ENCODE measurements around the gene CFAP99.

CFAP99 gene

DNA sequence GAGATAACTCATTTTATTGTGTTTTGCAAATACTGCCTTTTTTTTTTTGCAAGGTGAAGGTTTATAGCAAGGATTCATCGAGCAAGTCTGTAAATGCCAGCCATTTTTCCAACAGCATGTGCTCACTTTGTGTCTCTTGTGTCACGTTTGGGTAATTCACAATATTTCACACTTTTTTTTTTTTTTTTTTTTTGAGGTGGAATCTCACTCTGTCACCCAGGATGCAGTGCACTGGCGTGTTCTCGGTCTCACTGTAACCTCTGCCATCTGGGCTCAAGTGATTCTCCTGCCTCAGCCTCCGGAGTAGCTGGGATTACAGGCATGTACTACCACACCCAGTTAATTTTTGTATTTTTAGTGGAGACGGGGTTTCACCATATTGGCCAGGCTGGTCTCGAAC, 52.0 kb downstream of the CFAP99 start:
- POLR2A ChIA-PET = no interaction called here
- DNase-seq (ENCODE audit: extremely low spot score) = no peak
- CTCF ChIA-PET = no interaction called here
- TF ChIP-seq ARNT (IDR thresholded peaks at IDR 0.05) = no peak
- TF ChIP-seq ZNF384 (IDR thresholded peaks at IDR 0.05) = no peak
- no peak for TF ChIP-seq L3MBTL2 (conservative IDR thresholded peaks at IDR 0.05)
- no peak for TF ChIP-seq FOXK2 (IDR thresholded peaks at IDR 0.05)
- no peak for TF ChIP-seq CTBP1 (IDR thresholded peaks at IDR 0.05; ENCODE audit: borderline replicate concordance)
- TF ChIP-seq NFRKB (IDR thresholded peaks at IDR 0.05) = no peak
- TF ChIP-seq SUZ12 (IDR thresholded peaks at IDR 0.05) = no peak
- no peak for TF ChIP-seq BHLHE40 (IDR thresholded peaks at IDR 0.05; ENCODE audit: borderline replicate concordance)
- TF ChIP-seq, protein P1, sequence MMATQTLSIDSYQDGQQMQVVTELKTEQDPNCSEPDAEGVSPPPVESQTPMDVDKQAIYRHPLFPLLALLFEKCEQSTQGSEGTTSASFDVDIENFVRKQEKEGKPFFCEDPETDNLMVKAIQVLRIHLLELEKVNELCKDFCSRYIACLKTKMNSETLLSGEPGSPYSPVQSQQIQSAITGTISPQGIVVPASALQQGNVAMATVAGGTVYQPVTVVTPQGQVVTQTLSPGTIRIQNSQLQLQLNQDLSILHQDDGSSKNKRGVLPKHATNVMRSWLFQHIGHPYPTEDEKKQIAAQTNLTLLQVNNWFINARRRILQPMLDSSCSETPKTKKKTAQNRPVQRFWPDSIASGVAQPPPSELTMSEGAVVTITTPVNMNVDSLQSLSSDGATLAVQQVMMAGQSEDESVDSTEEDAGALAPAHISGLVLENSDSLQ (IDR thresholded peaks at IDR 0.05) = no peak
- TF ChIP-seq FOXA1 (IDR thresholded peaks at IDR 0.05) = no peak
- no peak for TF ChIP-seq LEF1 (IDR thresholded peaks at IDR 0.05; ENCODE audit: borderline replicate concordance)
- TF ChIP-seq ELF4 (IDR thresholded peaks at IDR 0.05) = no peak
- no peak for TF ChIP-seq SP1 (IDR thresholded peaks at IDR 0.05)
- no peak for TF ChIP-seq HDGF (IDR thresholded peaks at IDR 0.05; ENCODE audit: borderline replicate concordance)
- TF ChIP-seq FOXM1 (IDR thresholded peaks at IDR 0.05; ENCODE audit: borderline replicate concordance) = no peak
- TF ChIP-seq TARDBP (IDR thresholded peaks at IDR 0.05) = no peak

GRCh38 chr4:2472187-2472586, 53.4 kb downstream of the CFAP99 start:
- CTCF ChIA-PET = interaction anchor here (0.6 kb wide), 1 partner anchor 16 kb away, joined by 5 read pairs; no protein-coding TSS in a partner anchor
- no peak for DNase-seq (ENCODE audit: extremely low spot score)
- POLR2A ChIA-PET = no interaction called here
- TF ChIP-seq FOXK2 (IDR thresholded peaks at IDR 0.05) (no peak), ELF4 (IDR thresholded peaks at IDR 0.05) (no peak), LEF1 (IDR thresholded peaks at IDR 0.05; ENCODE audit: borderline replicate concordance) (no peak), FOXM1 (IDR thresholded peaks at IDR 0.05; ENCODE audit: borderline replicate concordance) (no peak), BHLHE40 (IDR thresholded peaks at IDR 0.05; ENCODE audit: borderline replicate concordance) (no peak), TARDBP (IDR thresholded peaks at IDR 0.05) (no peak), L3MBTL2 (conservative IDR thresholded peaks at IDR 0.05) (no peak), HDGF (IDR thresholded peaks at IDR 0.05; ENCODE audit: borderline replicate concordance) (no peak), FOXA1 (IDR thresholded peaks at IDR 0.05) (no peak), SUZ12 (IDR thresholded peaks at IDR 0.05) (no peak), CTBP1 (IDR thresholded peaks at IDR 0.05; ENCODE audit: borderline replicate concordance) (no peak), ZNF384 (IDR thresholded peaks at IDR 0.05) (no peak), SP1 (IDR thresholded peaks at IDR 0.05) (no peak), NFRKB (IDR thresholded peaks at IDR 0.05) (no peak)
- TF ChIP-seq, protein P1 (IDR thresholded peaks at IDR 0.05) = no peak

- POLR2A ChIA-PET = interaction anchor here (2.1 kb wide), 1 partner anchor 10 kb away, joined by 12 read pairs; the partner anchor contains the start of gene RNF4
- TF ChIP-seq FOXA1 (IDR thresholded peaks at IDR 0.05) (no peak), FOXK2 (IDR thresholded peaks at IDR 0.05) (no peak), ZNF384 (IDR thresholded peaks at IDR 0.05) (no peak)
- DNase-seq (ENCODE audit: extremely low spot score) = no peak
- CTCF ChIA-PET = interaction anchor here (0.6 kb wide), 1 partner anchor 926 kb away, joined by 3 read pairs; no protein-coding TSS in a partner anchor
Observed at GRCh38 chr4:2478229-2478628, 59.5 kb downstream of the CFAP99 start.

GRCh38 chr4:2480649-2481048, 61.9 kb downstream of the CFAP99 start:
- no peak for DNase-seq (ENCODE audit: extremely low spot score)
- TF ChIP-seq CTBP1 (IDR thresholded peaks at IDR 0.05; ENCODE audit: borderline replicate concordance) = no peak
- TF ChIP-seq NFRKB (IDR thresholded peaks at IDR 0.05) = no peak
- TF ChIP-seq ELF4 (IDR thresholded peaks at IDR 0.05) = no peak
- no peak for TF ChIP-seq BHLHE40 (IDR thresholded peaks at IDR 0.05; ENCODE audit: borderline replicate concordance)
- no peak for TF ChIP-seq SP1 (IDR thresholded peaks at IDR 0.05)
- no peak for TF ChIP-seq FOXA1 (IDR thresholded peaks at IDR 0.05)
- TF ChIP-seq ARNT (IDR thresholded peaks at IDR 0.05) = no peak
- TF ChIP-seq HDGF (IDR thresholded peaks at IDR 0.05; ENCODE audit: borderline replicate concordance) = no peak
- no peak for TF ChIP-seq FOXM1 (IDR thresholded peaks at IDR 0.05; ENCODE audit: borderline replicate concordance)
- TF ChIP-seq SUZ12 (IDR thresholded peaks at IDR 0.05) = no peak
- TF ChIP-seq TARDBP (IDR thresholded peaks at IDR 0.05) = no peak
- no peak for TF ChIP-seq ZNF384 (IDR thresholded peaks at IDR 0.05)
- TF ChIP-seq, protein P1 (IDR thresholded peaks at IDR 0.05) = no peak
- POLR2A ChIA-PET = no interaction called here
- CTCF ChIA-PET = no interaction called here

- CTCF ChIA-PET = no interaction called here
- no peak for TF ChIP-seq HDGF (IDR thresholded peaks at IDR 0.05; ENCODE audit: borderline replicate concordance)
- POLR2A ChIA-PET = no interaction called here
- DNase-seq (ENCODE audit: extremely low spot score) = no peak
Observed at GRCh38 chr4:2482192-2482591, 63.4 kb downstream of the CFAP99 start.

GRCh38 chr4:2482693-2483092, 63.9 kb downstream of the CFAP99 start:
- CTCF ChIA-PET = no interaction called here
- POLR2A ChIA-PET = interaction anchor here (0.8 to 1.2 kb wide), 2 partner anchors 10 to 14 kb away, joined by 3 to 4 read pairs; partner anchors contain the start of gene RNF4
- DNase-seq (ENCODE audit: extremely low spot score) = no peak
- TF ChIP-seq ARNT (IDR thresholded peaks at IDR 0.05) = no peak
- TF ChIP-seq SUZ12 (IDR thresholded peaks at IDR 0.05) = no peak
- TF ChIP-seq L3MBTL2 (conservative IDR thresholded peaks at IDR 0.05) = no peak
- TF ChIP-seq BHLHE40 (IDR thresholded peaks at IDR 0.05; ENCODE audit: borderline replicate concordance) = no peak
- TF ChIP-seq, protein P1 (IDR thresholded peaks at IDR 0.05) = no peak
- no peak for TF ChIP-seq FOXA1 (IDR thresholded peaks at IDR 0.05)
- no peak for TF ChIP-seq ELF4 (IDR thresholded peaks at IDR 0.05)
- TF ChIP-seq FOXM1 (IDR thresholded peaks at IDR 0.05; ENCODE audit: borderline replicate concordance) = no peak
- no peak for TF ChIP-seq FOXK2 (IDR thresholded peaks at IDR 0.05)

Data from HEK293T (cell line).